ENCODE results near the gene DCAF11.

The DCAF11 gene

DNA sequence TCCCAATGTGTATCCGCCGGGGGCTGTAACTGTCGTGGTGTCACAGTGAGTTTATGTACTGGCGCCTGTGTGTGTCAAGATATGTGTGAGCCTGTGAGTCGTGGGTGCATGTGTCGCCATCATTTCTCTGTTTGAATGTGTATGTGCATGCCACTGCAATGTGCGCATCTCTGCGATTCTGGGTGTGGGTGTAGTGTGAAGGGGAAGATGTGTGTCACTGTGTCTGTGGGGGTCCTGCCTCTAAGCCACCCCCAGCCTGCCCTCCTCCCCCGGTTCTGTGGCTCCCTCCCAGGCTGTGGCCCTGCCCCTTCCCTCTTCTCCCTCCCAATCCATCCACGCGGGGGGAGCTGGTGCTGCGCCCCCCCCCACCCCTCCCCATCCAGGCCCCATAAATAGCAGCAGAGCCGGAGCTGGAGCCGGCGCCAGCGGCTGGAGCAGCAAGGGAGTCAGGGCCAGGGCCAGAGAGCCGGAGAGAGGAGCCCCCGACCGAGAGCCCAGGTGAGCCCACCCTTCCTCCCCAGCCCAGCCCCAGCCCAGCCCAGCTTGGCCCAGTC lies 43.4 kb upstream of the DCAF11 start, which contains the start of gene CPNE6:
Gene CPNE6 (plus strand): TSS at position 419 of the 554 bp plus-strand sequence. CDS start 1,375 bp downstream, outside the sequence.
- no peak within 1 kb of the TSS for H2AK5ac ChIP-seq (ENCODE audit: low read length)
- H2AFZ ChIP-seq (ENCODE audit: insufficient read depth, low read length, poor library complexity), result no peak within 1 kb of the TSS
- no peak within 1 kb of the TSS for H3K9ac ChIP-seq (ENCODE audit: low read length)

DNA sequence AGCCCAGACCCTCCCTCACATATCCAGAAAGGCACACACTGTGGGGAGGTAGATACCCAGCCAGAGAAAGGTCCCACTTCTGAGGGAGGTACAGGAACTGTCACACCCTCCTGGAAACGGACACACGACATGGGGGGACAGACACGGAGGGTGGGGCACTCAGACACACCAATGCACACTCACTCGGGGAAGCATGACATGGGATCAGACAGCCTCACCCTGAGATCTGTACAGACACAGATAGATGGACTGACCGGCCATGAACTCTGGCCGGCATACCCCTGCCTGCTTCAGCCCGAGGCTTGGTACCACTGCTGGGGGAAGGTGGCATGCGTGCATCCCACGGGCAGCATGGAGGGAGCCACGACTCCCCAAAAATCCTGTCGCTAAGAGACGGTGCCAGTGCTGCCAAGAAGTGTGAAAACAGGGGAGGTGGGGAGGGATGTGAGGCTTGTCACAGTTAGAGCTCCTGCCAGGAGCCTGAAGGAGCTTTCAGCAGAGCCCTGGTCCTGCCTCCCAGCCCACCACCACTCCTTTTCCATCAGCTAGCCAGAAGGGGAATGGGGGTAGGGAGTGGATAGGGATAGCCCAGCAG lies 42.6 kb upstream of the DCAF11 start:
- WGBS (ENCODE audit: extremely low coverage, insufficient coverage, insufficient read length), result no CpG with 5 or more reads among the region's 12 CpGs

More for the DNA sequence above, 43.4 kb upstream of the DCAF11 start, which contains the start of gene CPNE6:
- H4K8ac ChIP-seq (ENCODE audit: low read depth, low read length), result no peak within 1 kb of the TSS
- H3K23ac ChIP-seq (ENCODE audit: low read length), result no peak within 1 kb of the TSS
- H3K9me3 ChIP-seq (ENCODE audit: insufficient read depth, low read depth, low read length), result peaks cover 2% of the 10 kb centered on the region
- DNase-seq, result no peak
- H3K18ac ChIP-seq (ENCODE audit: low read length), result no peak within 1 kb of the TSS
- no peak within 1 kb of the TSS for H3K4me2 ChIP-seq (ENCODE audit: low read length)
- no peak within 1 kb of the TSS for H3K4me3 ChIP-seq (ENCODE audit: low read depth, low read length)
- H3K27ac ChIP-seq (ENCODE audit: low read depth, low read length), result no peak within 1 kb of the TSS
- H3K14ac ChIP-seq (ENCODE audit: low read length), result no peak within 1 kb of the TSS
- no peak within 1 kb of the TSS for H2BK120ac ChIP-seq (ENCODE audit: insufficient read depth, low read length, poor library complexity)
- H3K36me3 ChIP-seq (ENCODE audit: control insufficient read depth in 1 of 2, insufficient read depth in 2 of 2, low read length in 2 of 2), result no peaks in the 10 kb centered on the region
- no peaks in the 10 kb centered on the region for H3K4me1 ChIP-seq (ENCODE audit: control insufficient read depth in 1 of 2, insufficient read depth in 2 of 2, low read length in 2 of 2)
- no peaks in the 10 kb centered on the region for H3K79me2 ChIP-seq (ENCODE audit: control insufficient read depth, insufficient read depth, low read length, poor library complexity)
- no peaks in the 10 kb centered on the region for H3K79me1 ChIP-seq (ENCODE audit: low read length)
- no CpG with 5 or more reads among the region's 19 CpGs for WGBS (ENCODE audit: extremely low coverage, insufficient coverage, insufficient read length)
- no peak within 1 kb of the TSS for H2BK12ac ChIP-seq (ENCODE audit: low read length)
- H4K91ac ChIP-seq (ENCODE audit: low read depth, low read length), result no peak within 1 kb of the TSS
- H3K4ac ChIP-seq (ENCODE audit: low read depth, low read length), result no peak within 1 kb of the TSS
- H2BK5ac ChIP-seq (ENCODE audit: low read depth, low read length, poor library complexity), result no peak within 1 kb of the TSS
- no peaks in the 10 kb centered on the region for H3K27me3 ChIP-seq (ENCODE audit: insufficient read depth, low read length)
- H4K12ac ChIP-seq (ENCODE audit: low read depth, low read length), result no peak within 1 kb of the TSS

DNA sequence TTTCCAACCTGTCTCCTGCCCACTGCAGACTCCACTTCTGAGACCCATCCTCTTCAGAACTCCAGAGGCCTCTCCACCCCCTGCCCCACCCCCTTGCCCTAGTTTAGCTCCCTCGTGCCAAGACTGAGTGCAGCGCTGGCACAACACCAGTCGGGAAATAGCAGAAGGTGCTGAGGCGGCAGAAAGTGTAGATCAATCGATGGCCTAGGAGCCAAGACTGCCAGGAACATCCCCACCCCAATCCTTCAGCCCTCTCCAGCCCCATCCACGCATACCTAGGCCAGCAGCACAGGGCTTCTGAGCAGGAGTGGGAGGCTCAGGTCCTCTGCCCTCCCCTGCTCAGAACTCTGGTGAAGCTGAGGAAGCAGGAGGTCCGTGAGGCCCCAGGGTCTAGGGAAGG lies 42.1 kb upstream of the DCAF11 start:
- Histone ChIP-seq H2AK5ac (ENCODE audit: low read length) (no peak overlapping the region), H3K9me3 (ENCODE audit: insufficient read depth, low read depth, low read length) (peaks cover 3% of the 10 kb centered on the region), H3K18ac (ENCODE audit: low read length) (no peak overlapping the region), H4K12ac (ENCODE audit: low read depth, low read length) (no peak overlapping the region), H2BK5ac (ENCODE audit: low read depth, low read length, poor library complexity) (no peak overlapping the region), H3K79me2 (ENCODE audit: control insufficient read depth, insufficient read depth, low read length, poor library complexity) (no peaks in the 10 kb centered on the region), H3K23ac (ENCODE audit: low read length) (no peak overlapping the region), H3K9ac (ENCODE audit: low read length) (no peak overlapping the region), H2BK120ac (ENCODE audit: insufficient read depth, low read length, poor library complexity) (no peak overlapping the region), H3K4ac (ENCODE audit: low read depth, low read length) (no peak overlapping the region), H3K27ac (ENCODE audit: low read depth, low read length) (no peak overlapping the region), H3K79me1 (ENCODE audit: low read length) (no peaks in the 10 kb centered on the region), H2BK12ac (ENCODE audit: low read length) (no peak overlapping the region), H3K14ac (ENCODE audit: low read length) (no peak overlapping the region), H3K4me3 (ENCODE audit: low read depth, low read length) (no peak overlapping the region), H2AFZ (ENCODE audit: insufficient read depth, low read length, poor library complexity) (no peak overlapping the region), H3K4me1 (ENCODE audit: control insufficient read depth in 1 of 2, insufficient read depth in 2 of 2, low read length in 2 of 2) (no peaks in the 10 kb centered on the region), H4K91ac (ENCODE audit: low read depth, low read length) (no peak overlapping the region), H3K27me3 (ENCODE audit: insufficient read depth, low read length) (no peaks in the 10 kb centered on the region), H3K36me3 (ENCODE audit: control insufficient read depth in 1 of 2, insufficient read depth in 2 of 2, low read length in 2 of 2) (no peaks in the 10 kb centered on the region), H3K4me2 (ENCODE audit: low read length) (no peak overlapping the region), H4K8ac (ENCODE audit: low read depth, low read length) (no peak overlapping the region)
- no peak for DNase-seq
- no CpG with 5 or more reads among the region's 7 CpGs for WGBS (ENCODE audit: extremely low coverage, insufficient coverage, insufficient read length)

More for the DNA sequence above, 42.6 kb upstream of the DCAF11 start:
- Histone ChIP-seq H2BK12ac (ENCODE audit: low read length) (no peak overlapping the region), H2AFZ (ENCODE audit: insufficient read depth, low read length, poor library complexity) (no peak overlapping the region), H3K27ac (ENCODE audit: low read depth, low read length) (no peak overlapping the region), H4K91ac (ENCODE audit: low read depth, low read length) (no peak overlapping the region), H3K4ac (ENCODE audit: low read depth, low read length) (no peak overlapping the region), H3K4me2 (ENCODE audit: low read length) (no peak overlapping the region), H3K4me1 (ENCODE audit: control insufficient read depth in 1 of 2, insufficient read depth in 2 of 2, low read length in 2 of 2) (no peaks in the 10 kb centered on the region), H3K4me3 (ENCODE audit: low read depth, low read length) (no peak overlapping the region), H4K12ac (ENCODE audit: low read depth, low read length) (no peak overlapping the region), H3K36me3 (ENCODE audit: control insufficient read depth in 1 of 2, insufficient read depth in 2 of 2, low read length in 2 of 2) (no peaks in the 10 kb centered on the region), H3K79me2 (ENCODE audit: control insufficient read depth, insufficient read depth, low read length, poor library complexity) (no peaks in the 10 kb centered on the region), H2BK120ac (ENCODE audit: insufficient read depth, low read length, poor library complexity) (no peak overlapping the region), H3K9ac (ENCODE audit: low read length) (no peak overlapping the region), H3K9me3 (ENCODE audit: insufficient read depth, low read depth, low read length) (peaks cover 2% of the 10 kb centered on the region), H3K27me3 (ENCODE audit: insufficient read depth, low read length) (no peaks in the 10 kb centered on the region), H3K23ac (ENCODE audit: low read length) (no peak overlapping the region), H3K79me1 (ENCODE audit: low read length) (no peaks in the 10 kb centered on the region), H4K8ac (ENCODE audit: low read depth, low read length) (no peak overlapping the region), H2AK5ac (ENCODE audit: low read length) (no peak overlapping the region), H2BK5ac (ENCODE audit: low read depth, low read length, poor library complexity) (no peak overlapping the region), H3K14ac (ENCODE audit: low read length) (no peak overlapping the region), H3K18ac (ENCODE audit: low read length) (no peak overlapping the region)
- DNase-seq, result no peak

DNA sequence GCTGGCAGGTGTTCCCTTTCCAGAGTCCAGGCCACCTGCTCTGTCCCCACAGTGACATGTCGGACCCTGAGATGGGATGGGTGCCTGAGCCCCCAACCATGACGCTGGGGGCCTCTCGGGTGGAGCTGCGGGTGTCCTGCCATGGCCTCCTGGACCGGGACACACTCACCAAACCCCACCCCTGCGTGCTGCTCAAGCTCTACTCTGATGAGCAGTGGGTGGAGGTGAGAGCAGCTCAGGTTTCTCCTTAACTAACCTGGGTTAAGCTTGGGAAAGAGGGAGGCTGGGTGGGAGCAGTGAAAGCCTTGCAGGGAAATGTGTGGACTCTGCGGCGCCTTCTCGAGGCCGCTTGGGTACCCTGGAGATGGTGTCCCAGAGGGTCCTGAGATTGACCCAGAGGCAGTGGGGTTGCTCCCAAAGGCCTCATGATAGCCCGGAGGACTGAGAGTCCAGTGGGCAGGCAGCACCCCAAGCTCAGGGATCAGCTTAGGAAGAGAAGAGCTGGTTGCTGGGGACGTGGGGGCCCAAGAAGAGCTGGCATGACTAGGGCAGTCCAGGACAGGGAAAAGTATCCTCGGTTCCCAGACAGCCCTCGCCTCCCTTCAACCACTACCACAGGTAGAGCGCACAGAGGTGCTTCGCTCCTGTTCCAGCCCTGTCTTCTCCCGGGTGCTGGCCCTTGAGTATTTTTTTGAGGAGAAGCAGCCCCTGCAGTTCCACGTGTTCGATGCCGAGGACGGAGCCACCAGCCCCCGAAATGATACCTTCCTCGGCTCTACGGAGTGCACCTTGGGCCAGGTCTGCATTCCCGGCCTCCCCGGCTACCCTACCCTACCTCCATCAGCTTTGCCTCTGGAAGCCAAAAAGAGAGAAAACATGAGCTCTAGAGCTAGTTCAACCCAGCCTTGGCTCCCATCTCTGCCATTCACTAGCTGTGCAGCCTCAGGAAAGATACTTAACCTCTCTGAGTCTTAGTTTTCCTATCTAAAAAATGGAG lies 41.4 kb upstream of the DCAF11 start:
- H2AK5ac ChIP-seq (ENCODE audit: low read length), result no peak overlapping the region
- H3K9me3 ChIP-seq (ENCODE audit: insufficient read depth, low read depth, low read length), result peaks cover 3% of the 10 kb centered on the region
- no peaks in the 10 kb centered on the region for H3K79me1 ChIP-seq (ENCODE audit: low read length)
- no peak overlapping the region for H3K18ac ChIP-seq (ENCODE audit: low read length)
- no peak overlapping the region for H2BK120ac ChIP-seq (ENCODE audit: insufficient read depth, low read length, poor library complexity)
- no peak overlapping the region for H4K12ac ChIP-seq (ENCODE audit: low read depth, low read length)
- H3K36me3 ChIP-seq (ENCODE audit: control insufficient read depth in 1 of 2, insufficient read depth in 2 of 2, low read length in 2 of 2), result no peaks in the 10 kb centered on the region
- H3K27me3 ChIP-seq (ENCODE audit: insufficient read depth, low read length), result no peaks in the 10 kb centered on the region
- H3K27ac ChIP-seq (ENCODE audit: low read depth, low read length), result no peak overlapping the region
- no peak overlapping the region for H3K23ac ChIP-seq (ENCODE audit: low read length)
- H3K14ac ChIP-seq (ENCODE audit: low read length), result no peak overlapping the region
- no peak overlapping the region for H3K4me3 ChIP-seq (ENCODE audit: low read depth, low read length)
- no peak for DNase-seq
- H3K4me2 ChIP-seq (ENCODE audit: low read length), result no peak overlapping the region
- H4K8ac ChIP-seq (ENCODE audit: low read depth, low read length), result no peak overlapping the region
- H2BK5ac ChIP-seq (ENCODE audit: low read depth, low read length, poor library complexity), result no peak overlapping the region
- no peak overlapping the region for H3K9ac ChIP-seq (ENCODE audit: low read length)
- no peak overlapping the region for H3K4ac ChIP-seq (ENCODE audit: low read depth, low read length)
- no peaks in the 10 kb centered on the region for H3K79me2 ChIP-seq (ENCODE audit: control insufficient read depth, insufficient read depth, low read length, poor library complexity)
- WGBS (ENCODE audit: extremely low coverage, insufficient coverage, insufficient read length), result no CpG with 5 or more reads among the region's 26 CpGs
- H2AFZ ChIP-seq (ENCODE audit: insufficient read depth, low read length, poor library complexity), result no peak overlapping the region
- H3K4me1 ChIP-seq (ENCODE audit: control insufficient read depth in 1 of 2, insufficient read depth in 2 of 2, low read length in 2 of 2), result no peaks in the 10 kb centered on the region
- H4K91ac ChIP-seq (ENCODE audit: low read depth, low read length), result no peak overlapping the region
- H2BK12ac ChIP-seq (ENCODE audit: low read length), result no peak overlapping the region
